22Rv1 (cell line): Measurements from ENCODE around the gene PSMC3IP.

Source experiments
- H3K27ac ChIP-seq: fragments of 450-650 bp; 2 replicates; pipeline ENCODE4 v1.5.1; 2017
- ZFX ChIP-seq: fragments of 450-650 bp; IDR thresholded peaks from 2 replicates; pipeline ENCODE4 v1.6.1; 2017; ENCODE audit warnings: antibody characterized with exemption, borderline replicate concordance
- TF ChIP-seq, protein P1 (sequence below): fragments of 450-650 bp; IDR thresholded peaks from 2 replicates; pipeline ENCODE4 v1.5.1; 2017; ENCODE audit warnings: mild to moderate bottlenecking

The PSMC3IP gene

DNA sequence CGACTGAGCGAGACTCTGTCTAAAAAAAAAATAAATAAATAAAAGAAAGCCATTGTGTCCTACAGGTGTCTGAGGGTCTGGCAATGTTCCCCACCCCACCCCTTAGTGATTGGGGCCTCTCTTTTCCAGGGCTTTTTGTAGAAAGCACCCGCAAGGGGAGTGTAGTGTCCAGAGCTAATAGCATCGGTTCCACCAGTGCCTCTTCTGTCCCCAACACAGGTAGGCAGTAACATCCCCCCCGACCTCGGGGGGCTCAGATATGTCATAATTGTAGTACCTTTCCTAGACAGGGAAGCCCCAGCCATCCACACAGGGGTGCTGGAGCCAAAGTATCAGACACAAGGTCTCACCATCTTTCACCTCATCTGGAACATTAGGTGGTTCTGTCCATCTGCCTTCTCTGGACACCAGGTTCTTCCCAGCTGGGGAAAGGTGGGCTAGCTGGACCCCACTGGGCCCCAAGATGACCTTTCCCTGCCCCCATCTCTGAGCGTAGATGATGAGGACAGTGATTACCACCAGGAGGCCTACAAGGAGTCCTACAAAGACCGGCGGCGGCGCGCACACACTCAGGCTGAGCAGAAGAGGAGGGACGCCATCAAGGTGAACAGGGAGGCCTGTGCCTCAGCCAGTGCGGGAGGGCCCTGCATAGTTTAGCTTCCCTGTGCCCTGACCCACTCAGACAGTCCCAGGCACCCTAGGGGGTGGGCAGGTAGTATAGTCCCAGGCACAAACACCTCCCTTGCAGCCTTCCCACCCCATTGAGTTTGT, 9.0 kb downstream of the PSMC3IP start:
- TF ChIP-seq, protein P1, sequence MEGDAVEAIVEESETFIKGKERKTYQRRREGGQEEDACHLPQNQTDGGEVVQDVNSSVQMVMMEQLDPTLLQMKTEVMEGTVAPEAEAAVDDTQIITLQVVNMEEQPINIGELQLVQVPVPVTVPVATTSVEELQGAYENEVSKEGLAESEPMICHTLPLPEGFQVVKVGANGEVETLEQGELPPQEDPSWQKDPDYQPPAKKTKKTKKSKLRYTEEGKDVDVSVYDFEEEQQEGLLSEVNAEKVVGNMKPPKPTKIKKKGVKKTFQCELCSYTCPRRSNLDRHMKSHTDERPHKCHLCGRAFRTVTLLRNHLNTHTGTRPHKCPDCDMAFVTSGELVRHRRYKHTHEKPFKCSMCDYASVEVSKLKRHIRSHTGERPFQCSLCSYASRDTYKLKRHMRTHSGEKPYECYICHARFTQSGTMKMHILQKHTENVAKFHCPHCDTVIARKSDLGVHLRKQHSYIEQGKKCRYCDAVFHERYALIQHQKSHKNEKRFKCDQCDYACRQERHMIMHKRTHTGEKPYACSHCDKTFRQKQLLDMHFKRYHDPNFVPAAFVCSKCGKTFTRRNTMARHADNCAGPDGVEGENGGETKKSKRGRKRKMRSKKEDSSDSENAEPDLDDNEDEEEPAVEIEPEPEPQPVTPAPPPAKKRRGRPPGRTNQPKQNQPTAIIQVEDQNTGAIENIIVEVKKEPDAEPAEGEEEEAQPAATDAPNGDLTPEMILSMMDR, result no peak
- TF ChIP-seq ZFX, result no peak
- H3K27ac ChIP-seq, result peak overlapping the region; percentile 93

DNA sequence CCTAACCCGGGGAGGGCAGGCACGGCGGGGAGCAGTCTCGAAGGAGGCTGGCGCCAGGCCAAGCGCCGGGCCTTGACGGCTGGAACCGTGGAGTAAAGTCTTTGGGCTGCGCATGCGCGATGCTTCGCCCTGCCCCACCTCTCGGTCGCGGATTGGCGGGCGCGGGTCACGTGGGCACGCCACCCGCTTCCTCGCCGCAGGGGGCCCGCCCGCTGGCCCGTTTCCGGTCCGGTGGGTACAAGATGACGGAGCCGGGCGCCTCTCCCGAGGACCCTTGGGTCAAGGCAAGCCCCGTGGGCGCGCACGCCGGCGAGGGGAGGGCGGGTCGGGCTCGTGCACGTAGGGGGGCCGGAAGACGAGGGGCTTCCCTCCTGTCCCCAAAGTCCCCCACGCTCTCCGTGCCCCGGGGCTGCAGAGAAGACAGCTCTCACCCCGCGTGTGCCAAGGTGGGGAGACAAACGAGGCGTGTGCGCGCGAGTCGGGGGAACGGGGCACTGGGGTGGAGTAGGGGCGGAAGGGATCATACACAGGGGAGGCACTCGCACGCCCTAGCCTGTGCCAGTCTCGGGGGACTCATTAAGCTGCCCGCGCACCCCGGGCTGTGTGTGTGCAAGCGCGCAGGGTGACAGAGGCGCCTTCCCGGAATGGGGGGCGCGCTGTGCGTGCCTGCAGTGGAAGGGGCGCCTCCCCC, 10.5 kb downstream of the PSMC3IP start, which contains the start of gene MLX:
MLX (plus strand) TSS at position 218 of the 691 bp plus-strand sequence; CDS start at position 243, 25 bp downstream.
- no peak for TF ChIP-seq ZFX
- TF ChIP-seq, protein P1, result no peak
- H3K27ac ChIP-seq, result peak within 1 kb of the TSS; percentile 93

DNA sequence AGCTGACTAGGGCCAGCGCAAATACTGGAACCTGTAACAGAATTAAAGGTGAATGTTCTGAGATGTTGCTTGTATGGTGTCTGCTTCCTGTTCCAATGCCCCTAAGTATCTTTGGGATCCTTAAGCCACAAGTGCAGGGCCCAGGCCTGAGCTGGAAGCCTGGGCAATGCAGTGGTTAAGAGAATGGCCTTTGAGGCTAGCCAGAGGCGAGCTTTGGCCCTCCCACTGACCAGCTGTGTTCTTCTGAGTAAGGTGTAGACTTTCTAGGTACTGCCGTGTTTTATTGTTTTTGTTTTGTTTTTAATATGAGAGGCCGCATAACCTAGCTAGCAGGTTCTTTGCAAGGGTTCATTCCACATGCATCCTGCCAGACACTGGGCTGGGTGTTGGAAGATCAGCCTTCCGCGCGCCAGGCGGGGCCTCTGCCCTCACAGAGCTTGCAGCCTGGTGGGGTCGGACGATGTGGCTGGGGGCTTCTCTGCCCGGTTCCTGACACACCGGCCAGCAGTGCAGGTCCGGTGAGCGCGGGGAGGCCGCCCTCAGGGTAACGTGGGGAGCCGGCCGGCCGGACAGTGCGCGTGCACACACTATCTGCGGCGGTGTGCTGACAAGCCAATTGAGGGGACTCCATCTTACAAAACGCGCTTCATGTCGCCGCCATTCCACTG, 11.2 kb downstream of the PSMC3IP start:
- peak overlapping the region; percentile 93 for H3K27ac ChIP-seq
- TF ChIP-seq, protein P1, result no peak
- no peak for TF ChIP-seq ZFX

DNA sequence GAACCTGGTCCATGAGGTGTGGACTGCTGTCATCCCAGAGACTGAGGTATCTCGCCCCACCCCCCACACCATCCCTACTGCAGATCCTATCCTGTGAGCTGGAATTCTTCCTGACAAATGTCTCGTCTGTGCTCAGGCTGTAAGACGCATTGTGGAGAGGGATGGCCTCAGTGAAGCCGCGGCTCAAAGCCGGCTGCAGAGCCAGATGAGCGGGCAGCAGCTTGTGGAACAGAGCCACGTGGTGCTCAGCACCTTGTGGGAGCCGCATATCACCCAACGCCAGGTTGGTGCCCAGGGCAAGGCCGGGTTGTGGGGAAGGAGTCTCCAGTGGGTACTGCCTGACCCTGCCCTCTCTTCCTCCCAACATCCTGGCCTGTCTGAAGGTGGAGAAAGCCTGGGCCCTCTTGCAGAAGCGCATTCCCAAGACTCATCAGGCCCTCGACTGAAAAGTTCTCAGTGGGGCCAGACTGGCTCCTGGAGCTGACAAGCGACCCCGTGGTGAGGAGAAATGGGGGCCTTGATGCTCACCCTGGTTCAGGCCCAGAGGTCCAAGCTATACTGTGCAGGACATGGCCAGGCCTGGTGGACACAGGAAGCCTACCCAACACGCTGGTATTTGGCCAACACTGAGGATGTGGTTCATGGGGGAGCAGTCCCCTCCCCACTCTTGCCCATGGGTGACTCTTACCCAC, 11.9 kb downstream of the PSMC3IP start:
- H3K27ac ChIP-seq, result peak overlapping the region; percentile 93
- TF ChIP-seq, protein P1, result no peak
- no peak for TF ChIP-seq ZFX

GRCh38 chr17:42564815-42565522, 12.6 kb downstream of the PSMC3IP start:
- no peak for TF ChIP-seq ZFX
- TF ChIP-seq, protein P1, result no peak
- H3K27ac ChIP-seq, result peak overlapping the region; percentile 93

GRCh38 chr17:42563950-42564349, 13.6 kb downstream of the PSMC3IP start:
- TF ChIP-seq ZFX, result no peak
- peak overlapping the region; percentile 93 for H3K27ac ChIP-seq

- H3K27ac ChIP-seq, result peak overlapping the region; percentile 93
These were observed 14.0 kb downstream of the PSMC3IP start for GRCh38 chr17:42563543-42563942.

More at GRCh38 chr17:42563543-42563942, 14.0 kb downstream of the PSMC3IP start:
- TF ChIP-seq ZFX, result no peak
- TF ChIP-seq, protein P1, result no peak
